DND-41 (cell line): Measurements from ENCODE around the gene KCNB1.

Experiments
- EZH2 ChIP-seq: IDR thresholded peaks from 3 replicates; pipeline ENCODE4 v1.6.1; 2012; ENCODE audit warnings: borderline replicate concordance, low read depth, mild to moderate bottlenecking, moderate library complexity, low read length, inconsistent platforms; ENCODE audit not compliant: severe bottlenecking
- TF ChIP-seq, protein P1 (sequence below): IDR thresholded peaks from 2 replicates; pipeline ENCODE4 v1.5.1; 2012; ENCODE audit warnings: borderline replicate concordance, low read length, moderate library complexity, mild to moderate bottlenecking; ENCODE audit not compliant: poor library complexity, severe bottlenecking; ENCODE audit errors: extremely low read depth

- TF ChIP-seq, protein P1, sequence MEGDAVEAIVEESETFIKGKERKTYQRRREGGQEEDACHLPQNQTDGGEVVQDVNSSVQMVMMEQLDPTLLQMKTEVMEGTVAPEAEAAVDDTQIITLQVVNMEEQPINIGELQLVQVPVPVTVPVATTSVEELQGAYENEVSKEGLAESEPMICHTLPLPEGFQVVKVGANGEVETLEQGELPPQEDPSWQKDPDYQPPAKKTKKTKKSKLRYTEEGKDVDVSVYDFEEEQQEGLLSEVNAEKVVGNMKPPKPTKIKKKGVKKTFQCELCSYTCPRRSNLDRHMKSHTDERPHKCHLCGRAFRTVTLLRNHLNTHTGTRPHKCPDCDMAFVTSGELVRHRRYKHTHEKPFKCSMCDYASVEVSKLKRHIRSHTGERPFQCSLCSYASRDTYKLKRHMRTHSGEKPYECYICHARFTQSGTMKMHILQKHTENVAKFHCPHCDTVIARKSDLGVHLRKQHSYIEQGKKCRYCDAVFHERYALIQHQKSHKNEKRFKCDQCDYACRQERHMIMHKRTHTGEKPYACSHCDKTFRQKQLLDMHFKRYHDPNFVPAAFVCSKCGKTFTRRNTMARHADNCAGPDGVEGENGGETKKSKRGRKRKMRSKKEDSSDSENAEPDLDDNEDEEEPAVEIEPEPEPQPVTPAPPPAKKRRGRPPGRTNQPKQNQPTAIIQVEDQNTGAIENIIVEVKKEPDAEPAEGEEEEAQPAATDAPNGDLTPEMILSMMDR, result no peak
- no peak for TF ChIP-seq EZH2
Measured at GRCh38 chr20:49422161-49422560, 60.3 kb downstream of the KCNB1 start.
